OCI-LY1 (cell line): Measurements from ENCODE around the gene UGT1A5.

Experiments
- H2AFZ ChIP-seq: fragments of 200-600 bp; sonication (generic), shearing (Covaris generic); 2 replicates; pipeline ENCODE4 v1.6.0; 2014; ENCODE audit warnings: antibody characterized with exemption, mild to moderate bottlenecking, low read length
- H3F3A ChIP-seq: fragments of 200-600 bp; sonication (generic), shearing (Covaris generic); 2 replicates; pipeline ENCODE4 v1.6.0; 2014; ENCODE audit warnings: mild to moderate bottlenecking, antibody characterized with exemption, low read length, moderate library complexity; ENCODE audit not compliant: insufficient read depth
- H3K27ac ChIP-seq: fragments of 200-600 bp; sonication (generic); 2 replicates; pipeline ENCODE4 v1.5.1; 2014; ENCODE audit warnings: low read length, mixed run types, mild to moderate bottlenecking, low read depth; ENCODE audit not compliant: poor library complexity, severe bottlenecking
- H3K27me3 ChIP-seq: fragments of 200-600 bp; sonication (generic); 2 replicates; pipeline ENCODE4 v1.6.0; 2014; ENCODE audit warnings: antibody characterized with exemption, mild to moderate bottlenecking, low read length, moderate library complexity; ENCODE audit not compliant: insufficient read depth
- H3K36me3 ChIP-seq: fragments of 200-600 bp; sonication (generic); 2 replicates; pipeline ENCODE4 v1.6.1; 2014; ENCODE audit warnings: mild to moderate bottlenecking, antibody characterized with exemption, low read length, moderate library complexity, mixed read lengths; ENCODE audit not compliant: insufficient read depth
- H3K4me1 ChIP-seq: fragments of 200-600 bp; sonication (generic); 2 replicates; pipeline ENCODE4 v1.5.1; 2014; ENCODE audit warnings: mild to moderate bottlenecking, low read length, moderate library complexity; ENCODE audit not compliant: insufficient read depth, severe bottlenecking
- H3K4me2 ChIP-seq: fragments of 200-600 bp; sonication (generic), shearing (Covaris generic); 2 replicates; pipeline ENCODE4 v1.6.1; 2014; ENCODE audit warnings: low read length
- H3K4me3 ChIP-seq: fragments of 200-600 bp; sonication (generic); 2 replicates; pipeline ENCODE4 v1.5.1; 2014; ENCODE audit warnings: low read length, low read depth, mild to moderate bottlenecking, mixed read lengths; ENCODE audit not compliant: poor library complexity, severe bottlenecking
- H3K79me2 ChIP-seq: fragments of 200-600 bp; shearing (Covaris generic); 2 replicates; pipeline ENCODE4 v1.6.1; 2016; ENCODE audit warnings: mixed run types, low read length, mixed read lengths; ENCODE audit not compliant: insufficient read depth
- H3K9ac ChIP-seq: fragments of 200-600 bp; sonication (generic), shearing (Covaris generic); 2 replicates; pipeline ENCODE4 v1.6.1; 2014; ENCODE audit warnings: mild to moderate bottlenecking, low read length, mixed read lengths
- H3K9me2 ChIP-seq: fragments of 200-600 bp; sonication (generic), shearing (Covaris generic); 2 replicates; pipeline ENCODE4 v1.6.1; 2014; ENCODE audit warnings: low read depth, mild to moderate bottlenecking, low read length, mixed read lengths
- H3K9me3 ChIP-seq: fragments of 200-600 bp; shearing (Covaris generic); 2 replicates; pipeline ENCODE4 v1.6.1; 2014; ENCODE audit warnings: low read length, mixed read lengths
- H4K20me1 ChIP-seq: fragments of 200-600 bp; sonication (generic), shearing (Covaris generic); 2 replicates; pipeline ENCODE4 v1.6.0; 2016; ENCODE audit warnings: mild to moderate bottlenecking, low read length; ENCODE audit not compliant: insufficient read depth
- CTCF ChIP-seq: fragments of 200-600 bp; sonication (generic), shearing (Covaris generic); IDR thresholded peaks from 2 replicates; pipeline ENCODE4 v1.5.1; 2017; ENCODE audit warnings: mild to moderate bottlenecking, antibody characterized with exemption, low read length, moderate library complexity, mixed read lengths
- EZH2 ChIP-seq: fragments of 200-600 bp; sonication (generic), shearing (Covaris generic); IDR thresholded peaks from 2 replicates; pipeline ENCODE4 v1.8.0; 2017; ENCODE audit warnings: borderline replicate concordance, mixed run types, mild to moderate bottlenecking, antibody characterized with exemption, low read length, moderate library complexity, mixed read lengths

Gene UGT1A5

GRCh38 chr2:233686928-233687327 is 25.8 kb upstream of the UGT1A5 start:
- Histone ChIP-seq H3K79me2 (no peaks in the 10 kb centered on the region), H3K4me2 (no peak overlapping the region), H3K4me1 (no peaks in the 10 kb centered on the region), H3K4me3 (no peak overlapping the region), H3K36me3 (no peaks in the 10 kb centered on the region), H4K20me1 (no peaks in the 10 kb centered on the region), H3K27me3 (no peaks in the 10 kb centered on the region), H3K9me3 (no peaks in the 10 kb centered on the region), H2AFZ (no peak overlapping the region), H3K9me2 (no peaks in the 10 kb centered on the region; the same call in 1 of the 2 replicates), H3F3A (no peaks in the 10 kb centered on the region), H3K27ac (no peak overlapping the region), H3K9ac (no peak overlapping the region)
- TF ChIP-seq EZH2 (no peak), CTCF (no peak)

- H3K9ac ChIP-seq, result no peak overlapping the region
- no peaks in the 10 kb centered on the region for H3K79me2 ChIP-seq
- no peaks in the 10 kb centered on the region for H3F3A ChIP-seq
- no peaks in the 10 kb centered on the region for H3K4me1 ChIP-seq
- no peak overlapping the region for H2AFZ ChIP-seq
- no peak overlapping the region for H3K27ac ChIP-seq
- H3K36me3 ChIP-seq, result no peaks in the 10 kb centered on the region
- H3K9me3 ChIP-seq, result no peaks in the 10 kb centered on the region
- no peaks in the 10 kb centered on the region for H3K27me3 ChIP-seq
- H4K20me1 ChIP-seq, result no peaks in the 10 kb centered on the region
- no peak overlapping the region for H3K4me3 ChIP-seq
- no peaks in the 10 kb centered on the region; the same call in 1 of the 2 replicates for H3K9me2 ChIP-seq
- no peak overlapping the region for H3K4me2 ChIP-seq
- TF ChIP-seq CTCF (no peak), EZH2 (no peak)
Measured at GRCh38 chr2:233688341-233688740, 24.4 kb upstream of the UGT1A5 start.

GRCh38 chr2:233689031-233689430 is 23.7 kb upstream of the UGT1A5 start:
- Histone ChIP-seq H3K9me3 (no peaks in the 10 kb centered on the region), H3K9me2 (no peaks in the 10 kb centered on the region), H3K27ac (no peak overlapping the region), H4K20me1 (no peaks in the 10 kb centered on the region), H3K9ac (no peak overlapping the region), H3K36me3 (no peaks in the 10 kb centered on the region), H3K27me3 (no peaks in the 10 kb centered on the region; the same call in 1 of the 2 replicates), H3K4me2 (no peak overlapping the region), H3K79me2 (no peaks in the 10 kb centered on the region), H2AFZ (no peak overlapping the region), H3F3A (no peaks in the 10 kb centered on the region), H3K4me1 (no peaks in the 10 kb centered on the region), H3K4me3 (no peak overlapping the region)
- no peak for TF ChIP-seq EZH2

DNA sequence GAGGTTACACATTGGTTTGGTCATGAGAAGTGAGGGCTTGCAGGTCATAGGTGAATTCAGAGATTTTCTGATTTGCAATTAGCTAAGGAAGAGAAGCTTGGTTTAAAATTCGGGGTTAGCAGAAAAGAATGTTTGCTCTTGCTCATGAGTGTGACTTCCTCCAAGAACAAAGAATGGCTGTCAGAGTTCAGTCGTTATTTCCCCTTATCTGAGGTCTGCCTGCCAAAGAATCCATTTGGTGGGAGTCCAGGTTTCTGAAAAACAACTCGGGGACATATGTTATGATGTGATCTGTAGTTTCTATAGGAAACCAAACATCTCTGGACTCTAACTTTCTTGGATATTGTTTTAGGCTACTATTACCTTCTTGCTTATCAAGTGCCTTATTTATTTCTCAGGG is 23.2 kb upstream of the UGT1A5 start:
- Histone ChIP-seq H3K79me2 (no peaks in the 10 kb centered on the region), H3K27ac (no peak overlapping the region), H3K9ac (no peak overlapping the region), H3F3A (no peaks in the 10 kb centered on the region), H2AFZ (no peak overlapping the region), H3K4me3 (no peak overlapping the region), H3K36me3 (no peaks in the 10 kb centered on the region), H3K4me1 (no peaks in the 10 kb centered on the region), H4K20me1 (no peaks in the 10 kb centered on the region), H3K9me3 (no peaks in the 10 kb centered on the region), H3K4me2 (no peak overlapping the region), H3K27me3 (no peaks in the 10 kb centered on the region; the same call in 1 of the 2 replicates), H3K9me2 (no peaks in the 10 kb centered on the region)
- TF ChIP-seq CTCF, result no peak
- no peak for TF ChIP-seq EZH2
